Fibroblast of skin of left quadriceps (primary cell): ENCODE data around the gene RABIF.
A peak's percentile ranks its signal among the peaks of the same experiment; 100 is the strongest.

Source experiments
- DNase-seq, 2 experiments: peaks; one replicate each; pipeline ENCODE4 v3.0.0-alpha.2; 2013; ENCODE audit warnings: low read depth in 2 of 2

RABIF gene

GRCh38 chr1:202873026-202873425, 15.9 kb downstream of the RABIF start:
- DNase-seq: no peak

- DNase-seq: no peak
Observed at GRCh38 chr1:202871367-202871766, 17.6 kb downstream of the RABIF start.

- no peak for DNase-seq
Observed at GRCh38 chr1:202862679-202863560, 26.0 kb downstream of the RABIF start.

DNA sequence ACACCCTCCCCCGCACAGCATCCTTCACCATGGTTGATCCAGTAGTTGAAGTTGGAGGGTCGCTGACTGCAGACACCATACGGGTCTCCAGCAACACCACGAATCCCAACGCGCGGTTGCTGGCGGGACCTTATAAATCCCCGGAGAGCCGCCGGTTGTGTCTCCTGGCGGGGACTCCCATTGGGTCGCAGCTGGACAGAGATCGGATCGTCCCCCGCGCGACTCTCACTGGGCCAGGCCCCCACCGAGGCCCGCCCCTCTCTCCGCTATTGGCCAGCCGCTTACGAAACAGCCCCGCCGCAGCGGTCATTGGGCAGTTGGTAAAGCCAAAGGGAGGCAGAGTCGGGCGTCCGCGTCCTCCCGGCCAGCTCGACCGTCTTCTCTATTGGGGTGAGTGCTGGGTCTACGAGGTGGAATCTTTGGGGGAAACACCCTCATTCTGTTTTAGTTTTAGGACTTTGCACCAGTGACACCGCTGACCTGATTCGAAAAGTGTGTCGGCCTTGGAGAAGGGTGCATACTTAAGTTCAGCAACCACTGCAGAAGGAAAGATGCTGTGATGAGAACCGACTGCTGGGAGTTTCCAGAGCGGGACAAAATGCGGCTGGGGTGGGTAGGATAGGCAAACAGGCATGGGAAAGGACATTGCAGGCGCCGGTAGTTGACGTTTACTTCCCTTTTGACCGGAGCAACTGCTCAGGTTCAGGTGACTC, 27.4 kb downstream of the RABIF start:
- peak; percentile 48 to 54 for DNase-seq

DNA sequence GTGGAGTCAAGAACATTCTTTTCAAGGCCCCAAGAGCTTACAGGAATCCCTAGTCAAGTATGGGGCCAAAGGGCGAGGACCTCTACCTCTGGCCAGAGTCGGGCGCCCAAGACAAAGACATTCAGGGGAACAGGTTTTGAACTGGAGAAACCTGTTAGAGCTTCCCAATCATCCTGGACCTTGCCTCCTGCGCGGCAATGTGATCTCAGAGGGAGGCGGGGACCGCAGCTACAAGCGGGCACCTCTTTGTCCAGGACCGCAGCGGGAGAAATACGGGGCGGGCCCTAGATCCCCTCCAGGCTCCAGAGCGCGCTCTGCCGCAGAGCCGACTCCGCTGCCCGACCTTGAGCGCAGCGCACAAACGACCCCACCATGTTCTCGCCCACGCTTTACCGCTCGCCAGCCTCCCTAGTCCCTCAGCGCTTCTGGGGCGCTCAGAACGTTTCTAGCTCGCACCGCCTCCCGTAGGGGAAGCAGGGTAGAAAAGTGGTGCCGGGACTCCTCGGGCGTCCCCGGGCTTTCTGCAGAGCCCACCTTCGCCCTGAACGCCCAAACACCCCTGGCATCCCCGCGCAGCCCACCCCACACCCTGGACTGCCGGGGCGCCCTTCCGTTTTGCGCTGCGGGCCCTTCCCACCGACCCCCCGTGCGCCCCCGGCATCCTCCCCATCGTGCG, 28.1 kb downstream of the RABIF start:
- no peak for DNase-seq

DNA sequence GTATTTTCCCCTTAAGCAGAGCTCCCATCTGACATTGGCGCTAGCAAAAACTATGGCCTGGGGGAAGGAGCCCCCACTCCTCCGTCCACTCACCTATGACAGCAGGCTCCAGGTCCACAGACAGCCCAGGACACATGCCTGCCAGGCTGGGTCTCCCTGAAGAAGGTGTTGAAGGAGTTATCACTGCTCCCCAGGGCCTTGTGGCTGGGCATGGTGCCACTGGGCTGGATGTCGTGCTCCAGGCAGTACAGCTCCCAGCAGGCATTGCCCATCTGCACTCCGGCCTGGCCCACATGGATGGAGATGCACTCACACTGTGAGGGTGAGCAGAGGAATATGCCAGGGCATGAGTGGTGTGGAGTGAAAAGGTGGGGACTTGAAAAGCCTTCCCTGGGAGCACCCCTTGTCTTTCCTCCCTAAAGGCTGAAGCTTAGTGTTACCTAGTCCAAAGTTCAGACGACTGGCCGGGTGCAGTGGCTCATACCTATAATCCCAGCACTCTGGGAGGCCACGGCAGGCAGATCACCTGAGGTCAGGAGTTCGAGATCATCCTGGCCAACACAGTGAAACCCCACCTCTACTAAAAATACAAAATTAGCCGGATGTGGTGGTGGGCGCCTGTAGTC, 30.0 kb downstream of the RABIF start:
- DNase-seq: no peak

- DNase-seq: peak; percentile 12 to 18
Observed at GRCh38 chr1:202858331-202858730, 30.6 kb downstream of the RABIF start.

GRCh38 chr1:202857136-202857610, 31.8 kb downstream of the RABIF start:
- DNase-seq: no peak

DNA sequence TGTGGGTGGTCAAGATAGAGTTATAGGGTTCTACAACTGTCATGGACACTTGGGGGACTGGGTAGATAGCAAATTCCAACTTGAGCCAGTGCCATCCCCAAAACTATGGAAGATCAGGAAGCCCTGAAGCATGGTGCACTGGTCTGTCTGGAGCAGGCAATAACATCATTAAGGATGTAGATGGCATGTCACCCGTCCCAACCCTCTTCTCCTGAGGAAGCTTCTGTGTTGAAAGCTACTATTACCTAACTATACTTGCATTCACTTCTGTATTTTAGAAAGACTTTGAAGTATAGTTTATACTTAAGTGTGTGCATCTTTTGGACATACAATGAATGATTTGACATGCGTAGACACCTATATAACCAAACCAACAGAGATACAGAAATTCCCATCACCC, 32.9 kb downstream of the RABIF start:
- DNase-seq: no peak

GRCh38 chr1:202854787-202855186, 34.2 kb downstream of the RABIF start:
- DNase-seq: no peak

- DNase-seq: peak; percentile 17 to 26
Observed at GRCh38 chr1:202852163-202852904, 36.6 kb downstream of the RABIF start.

GRCh38 chr1:202850593-202851362, 38.2 kb downstream of the RABIF start:
- no peak for DNase-seq

DNA sequence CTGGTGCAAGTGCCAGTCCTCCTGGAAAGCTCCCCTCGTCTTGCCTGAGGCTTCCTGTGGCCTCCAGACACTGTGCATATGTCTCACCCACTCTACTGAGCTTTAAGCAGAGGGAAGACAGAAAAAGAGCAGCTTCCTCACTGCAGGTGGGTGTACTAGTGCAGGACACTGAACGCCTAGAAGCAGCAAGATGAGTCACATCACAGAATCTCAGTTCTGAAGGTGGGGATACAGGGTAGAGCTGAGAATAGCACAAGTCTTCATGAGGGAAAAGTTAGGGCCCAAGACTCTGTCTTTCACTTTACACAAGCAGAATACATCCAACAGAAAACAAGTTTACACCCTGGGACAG, 40.8 kb downstream of the RABIF start:
- no peak for DNase-seq

- DNase-seq: no peak
Observed at GRCh38 chr1:202844935-202845334, 44.0 kb downstream of the RABIF start.

GRCh38 chr1:202844259-202844658, 44.7 kb downstream of the RABIF start:
- no peak for DNase-seq

GRCh38 chr1:202843081-202843480, 45.9 kb downstream of the RABIF start:
- DNase-seq: no peak

- no peak for DNase-seq
Observed at GRCh38 chr1:202837746-202838262, 51.1 kb downstream of the RABIF start.

GRCh38 chr1:202836623-202837403, 52.1 kb downstream of the RABIF start:
- DNase-seq: no peak

GRCh38 chr1:202835548-202836072, 53.3 kb downstream of the RABIF start:
- DNase-seq: no peak
